Stomach smooth muscle (tissue), 2 donors: ENCODE measurements around the gene DNAJB14.
A peak's percentile ranks its signal among the peaks of the same experiment; 100 is the strongest.

Experiments
- H3K27ac ChIP-seq: one replicate; pipeline ENCODE4 v1.7.0; 2013; ENCODE audit warnings: mild to moderate bottlenecking, low read length, inconsistent platforms
- H3K27me3 ChIP-seq, 2 donors: one replicate each; pipeline ENCODE4 v1.7.0; 2013; ENCODE audit warnings: low read length in 2 of 2; ENCODE audit not compliant: insufficient read depth in 2 of 2, control insufficient read depth in 1 of 2
- H3K36me3 ChIP-seq, 2 donors: one replicate each; pipeline ENCODE4 v1.7.0; 2013; ENCODE audit warnings: low read length in 2 of 2; ENCODE audit not compliant: control insufficient read depth in 2 of 2, insufficient read depth in 2 of 2
- H3K4me1 ChIP-seq: one replicate; pipeline ENCODE4 v1.7.0; 2013; ENCODE audit warnings: low read length; ENCODE audit not compliant: control insufficient read depth, insufficient read depth
- H3K4me3 ChIP-seq, 2 donors: one replicate each; pipeline ENCODE4 v1.7.0; 2013; ENCODE audit warnings: low read length in 2 of 2
- H3K9ac ChIP-seq, 2 donors: one replicate each; pipeline ENCODE4 v1.7.0; 2013; ENCODE audit warnings: low read length in 2 of 2, mild to moderate bottlenecking in 1 of 2
- H3K9me3 ChIP-seq, 2 donors: one replicate each; pipeline ENCODE4 v1.7.0; 2013; ENCODE audit warnings: low read length in 2 of 2; ENCODE audit not compliant: control insufficient read depth in 2 of 2
- donor health status: healthy.
- donor health status: Pancreatic carcinoma.

Gene DNAJB14

GRCh38 chr4:99946356-99947189 is at the start of gene DNAJB14:
Gene DNAJB14 (minus strand): TSS chr4:99946618. CDS start chr4:99946571, 47 bp downstream.
- no peaks in the 10 kb centered on the region for H3K27me3 ChIP-seq

GRCh38 chr4:99991741-99992140 is 45.3 kb upstream of the DNAJB14 start:
- H3K4me1 ChIP-seq: no peaks in the 10 kb centered on the region
- H3K4me3 ChIP-seq: no peak overlapping the region

More at GRCh38 chr4:99946356-99947189, at the start of gene DNAJB14:
- Histone ChIP-seq H3K36me3 (no peaks in the 10 kb centered on the region), H3K9ac (peak within 1 kb of the TSS; percentile 82 to 88), H3K4me3 (peak within 1 kb of the TSS; percentile 71 to 86), H3K27ac (peak within 1 kb of the TSS; percentile 90), H3K9me3 (no peaks in the 10 kb centered on the region), H3K4me1 (peaks cover 22% of the 10 kb centered on the region)

GRCh38 chr4:99987681-99988080 is 41.3 kb upstream of the DNAJB14 start:
- Histone ChIP-seq H3K27ac (no peak overlapping the region), H3K27me3 (no peaks in the 10 kb centered on the region), H3K9me3 (no peaks in the 10 kb centered on the region), H3K36me3 (no peaks in the 10 kb centered on the region), H3K4me3 (no peak overlapping the region), H3K9ac (no peak overlapping the region), H3K4me1 (no peaks in the 10 kb centered on the region)

More at GRCh38 chr4:99991741-99992140, 45.3 kb upstream of the DNAJB14 start:
- Histone ChIP-seq H3K9me3 (no peaks in the 10 kb centered on the region), H3K27ac (no peak overlapping the region), H3K36me3 (no peaks in the 10 kb centered on the region), H3K9ac (no peak overlapping the region), H3K27me3 (no peaks in the 10 kb centered on the region)

- H3K27me3 ChIP-seq: no peaks in the 10 kb centered on the region
- no peaks in the 10 kb centered on the region for H3K36me3 ChIP-seq
- H3K4me3 ChIP-seq: no peak overlapping the region
- no peaks in the 10 kb centered on the region for H3K4me1 ChIP-seq
- no peak overlapping the region for H3K9ac ChIP-seq
- no peaks in the 10 kb centered on the region for H3K9me3 ChIP-seq
- no peak overlapping the region for H3K27ac ChIP-seq
Observed at GRCh38 chr4:99986792-99987191, 40.4 kb upstream of the DNAJB14 start.

GRCh38 chr4:99983289-99983943 is 37.0 kb upstream of the DNAJB14 start:
- Histone ChIP-seq H3K4me1 (no peaks in the 10 kb centered on the region), H3K27ac (no peak overlapping the region), H3K4me3 (no peak overlapping the region), H3K9ac (no peak overlapping the region), H3K9me3 (no peaks in the 10 kb centered on the region), H3K36me3 (no peaks in the 10 kb centered on the region), H3K27me3 (no peaks in the 10 kb centered on the region)

GRCh38 chr4:99979872-99980271 is 33.5 kb upstream of the DNAJB14 start:
- Histone ChIP-seq H3K36me3 (no peaks in the 10 kb centered on the region), H3K9ac (no peak overlapping the region), H3K9me3 (peaks cover 0 to 3% of the 10 kb centered on the region in 2 donors)

GRCh38 chr4:99971453-99972111 is 25.2 kb upstream of the DNAJB14 start:
- no peaks in the 10 kb centered on the region for H3K9me3 ChIP-seq
- H3K36me3 ChIP-seq: no peaks in the 10 kb centered on the region
- no peak overlapping the region for H3K4me3 ChIP-seq
- H3K27me3 ChIP-seq: no peaks in the 10 kb centered on the region
- H3K9ac ChIP-seq: no peak overlapping the region
- no peaks in the 10 kb centered on the region for H3K4me1 ChIP-seq
- no peak overlapping the region for H3K27ac ChIP-seq

More at GRCh38 chr4:99979872-99980271, 33.5 kb upstream of the DNAJB14 start:
- Histone ChIP-seq H3K27me3 (no peaks in the 10 kb centered on the region), H3K4me3 (no peak overlapping the region), H3K4me1 (no peaks in the 10 kb centered on the region), H3K27ac (no peak overlapping the region)

GRCh38 chr4:99968330-99968729 is 21.9 kb upstream of the DNAJB14 start:
- Histone ChIP-seq H3K9me3 (no peaks in the 10 kb centered on the region), H3K4me1 (no peaks in the 10 kb centered on the region), H3K27ac (no peak overlapping the region), H3K4me3 (no peak overlapping the region), H3K36me3 (no peaks in the 10 kb centered on the region), H3K9ac (no peak overlapping the region), H3K27me3 (no peaks in the 10 kb centered on the region)

- Histone ChIP-seq H3K9me3 (no peaks in the 10 kb centered on the region), H3K27ac (no peak overlapping the region), H3K27me3 (no peaks in the 10 kb centered on the region), H3K36me3 (no peaks in the 10 kb centered on the region), H3K9ac (no peak overlapping the region), H3K4me1 (no peaks in the 10 kb centered on the region), H3K4me3 (no peak overlapping the region)
Observed at GRCh38 chr4:99966692-99967091, 20.3 kb upstream of the DNAJB14 start.

- no peaks in the 10 kb centered on the region for H3K4me1 ChIP-seq
- H3K36me3 ChIP-seq: no peaks in the 10 kb centered on the region
- H3K27ac ChIP-seq: no peak overlapping the region
- H3K9ac ChIP-seq: no peak overlapping the region
- no peaks in the 10 kb centered on the region for H3K27me3 ChIP-seq
- H3K9me3 ChIP-seq: no peaks in the 10 kb centered on the region
- H3K4me3 ChIP-seq: no peak overlapping the region
Observed at GRCh38 chr4:99965674-99966350, 19.4 kb upstream of the DNAJB14 start.
